HG02623 (cell line): ENCODE data around the gene UPP1.

ENCODE experiments used
- ATAC-seq: cut with Tn5 transposase; IDR thresholded peaks from one replicate; pipeline ENCODE4 v1.9.1; 2021; ENCODE audit warnings: moderate library complexity; ENCODE audit not compliant: unreplicated experiment

The UPP1 gene

DNA sequence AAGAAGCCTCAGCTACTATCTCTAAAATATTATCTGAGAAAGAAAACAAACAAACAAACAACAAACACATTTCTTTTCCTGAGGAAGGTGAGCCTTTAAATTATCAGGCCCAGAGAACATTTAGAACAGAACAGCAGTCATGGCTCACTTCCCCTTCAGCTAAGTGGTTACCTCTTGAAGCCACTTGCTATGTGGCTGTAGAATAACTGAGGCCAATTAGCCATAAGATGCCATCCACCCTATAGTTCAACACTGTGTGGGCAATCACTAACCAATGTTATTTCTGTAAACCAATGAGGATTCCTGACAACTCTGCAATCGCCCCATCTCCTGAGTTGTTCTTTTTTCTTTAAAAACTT, 3.7 kb upstream of the UPP1 start:
- ATAC-seq, result no peak

DNA sequence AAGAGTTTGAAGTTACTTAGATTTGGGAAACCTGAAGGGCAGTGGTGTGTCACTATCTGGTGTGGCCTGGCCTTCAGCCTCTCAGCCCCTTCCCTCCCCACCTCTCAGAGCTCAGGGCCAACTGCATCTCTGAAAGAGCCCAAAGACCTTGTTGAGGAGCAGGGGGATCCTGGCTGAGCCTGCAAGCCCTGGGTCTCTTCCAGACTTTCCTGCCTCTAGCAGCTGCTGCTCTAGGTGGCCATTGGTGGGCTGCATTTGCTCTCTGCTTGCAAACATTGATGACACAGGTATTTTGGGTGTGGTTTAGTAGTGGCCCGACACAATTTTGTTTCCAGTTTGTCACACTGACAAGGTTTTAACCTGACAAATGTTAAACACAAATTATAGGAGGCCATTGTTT, 3.1 kb upstream of the UPP1 start:
- ATAC-seq, result no peak

DNA sequence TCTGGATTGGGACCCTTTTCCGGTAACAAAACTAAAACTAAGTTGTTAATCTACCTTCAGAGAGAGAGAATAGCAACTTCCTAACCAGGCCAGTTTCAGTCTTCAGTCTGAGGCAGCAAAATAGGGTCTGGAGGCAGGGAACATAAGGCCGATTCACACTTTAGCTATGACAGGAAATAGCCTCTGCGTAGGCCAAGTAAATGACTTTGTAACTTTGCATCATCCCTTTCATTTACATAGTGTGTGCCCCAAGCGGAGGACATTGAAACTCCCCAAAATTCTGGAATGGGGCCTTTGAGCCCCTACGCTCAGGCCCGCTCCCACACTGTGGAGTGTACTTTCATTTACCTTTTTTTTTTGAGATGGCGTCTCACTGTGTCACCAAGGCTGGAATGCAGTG, 1.7 kb upstream of the UPP1 start:
- ATAC-seq, result peak; percentile 14

DNA sequence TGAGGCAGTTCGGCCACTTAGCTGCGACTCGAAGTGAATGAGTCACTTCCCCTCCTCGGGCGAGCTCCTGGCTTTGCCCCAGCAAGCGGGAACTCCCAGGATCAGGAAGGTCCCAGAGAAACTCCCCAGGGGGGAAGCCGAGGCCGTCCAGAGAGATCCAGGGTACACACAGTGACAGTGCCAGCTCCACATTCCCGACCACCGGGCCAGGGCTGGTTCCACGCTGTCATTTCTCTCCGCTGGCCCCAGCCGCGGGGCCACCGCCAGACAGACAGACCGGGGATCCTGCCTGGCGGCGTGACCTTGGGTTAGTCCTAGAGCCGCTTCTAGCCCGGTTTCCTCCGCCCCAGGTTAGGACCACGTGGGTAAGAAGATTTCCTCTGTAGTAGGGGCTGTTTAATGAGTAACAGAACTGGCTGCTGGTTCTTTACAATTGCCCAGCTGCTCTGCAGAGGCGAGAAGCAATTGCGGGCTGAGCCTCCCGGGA, 463 bp upstream of the UPP1 start:
- peak; percentile 48 for ATAC-seq

DNA sequence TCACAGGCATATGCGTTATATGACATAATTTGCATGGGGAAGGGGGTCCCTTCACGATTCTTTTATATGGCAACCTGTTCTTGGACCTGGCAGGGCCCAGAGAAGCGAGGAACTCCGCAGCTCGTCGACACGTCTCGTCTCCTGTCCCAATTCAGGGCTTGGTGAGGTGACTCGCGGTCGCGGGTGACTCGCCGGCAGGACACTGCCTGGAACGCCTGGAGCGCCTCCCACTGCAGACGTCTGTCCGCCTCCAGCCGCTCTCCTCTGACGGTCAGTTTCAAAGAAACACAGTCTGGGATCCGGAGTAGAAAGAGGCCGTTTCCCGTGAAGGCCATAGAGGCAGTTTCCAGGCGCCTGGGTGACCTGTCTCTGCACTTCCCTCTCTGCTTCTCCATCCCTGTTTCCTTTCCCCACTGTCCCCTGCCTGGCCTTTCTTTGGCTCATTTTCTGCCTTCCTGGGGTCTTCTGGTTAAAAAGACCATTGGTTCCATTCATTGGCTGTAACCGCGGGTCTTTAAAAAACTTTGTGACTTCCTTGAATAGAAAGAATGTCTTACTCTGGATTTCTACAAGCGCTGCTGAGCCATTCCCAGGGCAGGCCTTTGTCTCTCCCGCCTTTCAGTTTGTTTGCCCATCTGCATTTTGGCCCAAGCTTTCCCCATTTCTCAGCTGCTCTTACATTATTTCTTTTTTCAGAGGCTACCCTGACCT, 1.2 kb downstream of the UPP1 start:
- no peak for ATAC-seq

DNA sequence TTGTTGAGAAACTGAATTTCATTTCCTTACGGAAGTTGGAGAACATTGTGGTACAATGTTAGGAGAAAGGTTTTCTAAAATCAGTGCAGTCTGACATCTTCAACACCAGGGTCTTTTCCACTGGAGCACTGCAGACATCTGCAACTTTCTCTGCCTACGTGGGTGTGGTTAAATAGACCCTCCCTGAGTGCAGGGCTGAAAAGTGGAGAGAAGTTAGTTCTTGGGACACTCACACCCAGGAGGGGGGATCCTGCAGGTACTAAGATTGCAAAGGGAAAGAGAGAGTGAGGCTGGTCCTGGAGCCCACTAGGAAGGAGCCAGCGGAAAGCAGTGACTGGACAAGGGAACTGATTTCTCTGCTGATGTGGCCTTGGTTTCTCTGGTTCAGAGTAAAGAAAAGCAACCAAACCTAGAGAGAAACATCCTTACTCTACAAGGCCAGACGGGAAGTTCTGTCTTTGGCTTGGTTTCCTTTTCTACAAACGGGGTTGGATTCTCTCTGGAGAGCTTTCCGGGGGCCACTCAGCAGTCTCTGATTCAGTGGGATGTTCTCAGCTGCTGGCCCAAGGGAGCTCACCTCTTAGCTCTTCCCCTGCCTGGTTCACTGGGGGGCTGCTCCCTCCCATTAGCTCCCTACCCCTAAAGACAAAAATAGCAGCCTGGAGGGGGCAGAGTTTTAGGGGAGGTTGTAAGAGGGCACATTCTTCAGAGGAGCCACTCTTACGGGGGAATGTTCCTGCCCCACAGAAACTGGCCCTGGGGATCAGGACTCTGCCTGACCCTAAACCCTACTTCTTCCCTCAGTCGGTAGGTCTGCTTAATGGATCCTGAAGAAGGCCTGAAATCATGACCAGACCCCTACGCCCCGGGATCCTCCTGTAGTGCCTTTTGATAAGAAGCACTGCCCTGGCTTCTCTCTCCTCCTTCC, 2.7 kb downstream of the UPP1 start:
- no peak for ATAC-seq

DNA sequence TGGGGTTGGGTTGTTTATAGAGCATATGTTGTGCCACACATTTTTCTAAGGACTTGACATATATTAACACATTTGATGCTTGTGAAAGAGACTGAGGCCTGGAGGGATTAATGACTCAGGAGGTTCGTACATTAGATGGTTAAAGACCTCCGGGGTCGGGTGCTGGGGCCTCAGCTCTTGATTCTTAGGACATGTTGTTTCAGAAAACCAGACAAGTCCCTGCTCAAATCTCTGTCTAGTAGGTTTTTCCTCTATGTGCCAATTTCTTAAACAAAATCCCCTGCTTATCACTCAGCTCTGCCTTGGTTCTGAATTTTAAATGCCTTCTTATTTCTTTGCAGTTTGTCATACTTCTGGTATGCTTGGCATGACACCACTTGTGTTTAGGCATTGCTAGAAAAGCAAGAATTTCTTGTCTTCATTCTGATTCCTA, 5.8 kb downstream of the UPP1 start:
- ATAC-seq, result no peak

DNA sequence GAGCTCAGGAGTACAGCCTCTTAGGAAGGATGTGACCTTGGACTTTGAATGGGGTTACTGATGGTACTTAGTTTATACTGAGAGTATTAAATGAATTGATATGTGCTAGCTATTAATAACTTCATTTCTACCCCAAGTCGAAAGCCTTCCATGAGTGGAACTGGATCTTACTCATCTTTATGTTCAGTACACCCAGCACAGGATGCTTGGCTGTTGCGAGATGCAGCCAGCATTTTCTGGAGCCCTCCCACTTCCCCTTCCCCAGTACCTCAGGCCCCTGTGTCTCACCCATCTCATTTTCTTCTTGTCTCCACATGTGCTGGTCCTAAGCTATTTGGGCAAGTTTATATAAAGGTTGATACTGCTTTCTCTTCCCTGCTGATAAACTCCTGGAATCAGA, 7.2 kb downstream of the UPP1 start:
- ATAC-seq, result no peak

DNA sequence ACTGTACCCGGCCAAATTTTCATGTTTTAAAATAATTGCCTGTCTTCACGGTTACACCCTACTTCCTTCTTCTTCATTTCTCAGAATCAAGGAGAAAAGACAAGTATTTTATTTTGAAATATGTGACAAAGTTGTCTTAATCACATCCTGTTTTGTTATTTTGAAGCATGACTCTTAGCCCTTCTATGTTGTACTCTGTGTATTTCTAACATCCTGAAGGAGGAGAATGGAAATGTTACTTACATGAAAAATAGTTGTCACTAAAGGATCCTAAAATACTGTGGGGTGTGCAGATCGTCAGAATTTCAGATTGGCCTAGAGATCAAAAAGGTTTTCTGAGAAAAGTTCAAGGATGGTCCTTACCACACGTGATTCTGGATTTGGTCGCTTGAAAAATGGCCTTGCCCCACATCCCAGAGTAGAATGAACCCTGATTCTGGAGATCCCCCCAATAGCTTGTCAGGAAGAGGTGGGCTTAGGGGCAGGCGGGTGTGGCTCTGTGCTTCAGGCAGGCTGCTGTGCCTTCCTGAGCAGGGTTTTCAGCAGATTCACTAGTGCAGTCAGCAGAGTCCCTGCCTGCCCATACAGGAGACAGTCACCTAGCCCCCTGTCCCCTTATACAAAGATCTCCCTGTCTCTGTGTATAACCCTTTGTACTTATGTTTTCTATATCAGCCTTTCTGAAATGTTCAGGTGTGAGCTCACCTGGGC, 8.6 kb downstream of the UPP1 start:
- no peak for ATAC-seq

DNA sequence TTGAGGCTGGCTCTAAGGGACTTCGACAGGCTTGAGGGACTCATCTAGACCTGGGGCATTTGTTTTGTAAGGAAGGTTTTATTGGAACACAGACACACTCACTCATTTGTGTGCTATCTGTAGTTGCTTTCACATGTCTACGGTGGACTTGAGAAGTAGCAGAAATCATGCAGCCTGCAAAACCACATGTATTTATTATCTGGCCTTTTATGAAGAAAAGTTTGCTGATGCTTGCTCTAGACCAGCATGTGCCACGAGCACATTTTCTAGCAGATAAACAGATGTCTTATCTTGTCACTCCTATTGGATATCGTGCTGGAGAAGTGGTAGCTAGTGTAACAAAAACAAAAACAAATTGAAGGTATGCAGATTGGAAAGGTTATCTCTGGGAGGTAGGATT, 9.8 kb downstream of the UPP1 start:
- ATAC-seq, result no peak

DNA sequence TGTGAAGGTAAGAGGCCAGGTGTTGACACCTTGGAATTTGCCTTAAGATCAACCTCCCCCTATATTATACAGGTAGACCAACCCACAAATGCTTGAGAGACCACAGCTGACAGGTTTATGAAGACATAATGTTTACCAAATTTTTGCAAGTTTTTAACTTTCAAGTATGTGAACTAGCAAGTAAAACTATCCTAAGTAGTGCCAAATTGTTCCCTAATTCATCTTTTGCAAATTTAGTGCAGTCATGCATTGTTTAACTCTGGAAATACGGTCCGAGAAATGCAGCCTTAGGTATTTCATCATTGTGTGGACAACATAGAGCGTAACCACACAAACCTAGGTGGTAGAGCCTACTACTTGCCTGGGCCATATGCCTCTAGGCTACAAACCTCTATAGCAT, 10.7 kb downstream of the UPP1 start:
- ATAC-seq, result no peak

DNA sequence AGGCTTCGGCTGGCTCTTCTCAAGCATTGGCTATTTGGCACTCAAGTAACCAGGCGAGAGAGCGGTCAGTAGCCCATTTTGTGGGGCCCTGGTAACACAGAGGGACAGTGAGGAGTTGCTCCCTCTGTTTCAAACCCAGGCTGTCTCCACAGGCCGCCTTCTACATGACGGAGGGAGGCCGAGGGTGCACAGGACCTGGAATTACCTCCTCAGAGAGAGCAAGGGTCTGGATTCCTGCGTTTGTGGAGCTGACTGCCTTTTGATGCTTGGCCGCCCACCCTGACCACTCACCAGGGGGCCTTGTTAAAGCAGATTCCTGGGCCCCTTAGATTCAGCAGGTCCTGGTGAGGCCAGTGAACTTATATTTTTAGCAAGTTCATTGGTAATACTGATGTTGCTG, 12.3 kb downstream of the UPP1 start:
- ATAC-seq, result no peak

DNA sequence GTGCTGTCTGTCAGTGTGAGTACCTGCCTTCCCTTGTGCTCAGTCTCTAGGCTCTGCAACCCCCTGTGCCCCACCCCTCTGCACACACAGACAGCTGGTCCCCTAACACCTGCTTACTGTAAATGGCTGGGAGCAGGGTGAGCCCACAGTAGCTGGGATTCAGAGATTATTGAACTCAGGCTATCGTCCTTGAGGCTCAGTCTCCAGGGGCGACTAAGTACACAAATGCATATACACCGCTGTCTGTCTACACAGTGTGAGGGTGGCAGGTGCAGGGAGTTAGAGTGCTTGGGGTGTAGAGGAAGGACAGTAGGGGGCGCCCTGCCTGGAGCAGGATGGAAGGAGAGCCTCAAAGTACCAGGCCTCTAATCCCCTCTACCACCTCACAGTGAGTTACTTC, 12.9 kb downstream of the UPP1 start:
- no peak for ATAC-seq

DNA sequence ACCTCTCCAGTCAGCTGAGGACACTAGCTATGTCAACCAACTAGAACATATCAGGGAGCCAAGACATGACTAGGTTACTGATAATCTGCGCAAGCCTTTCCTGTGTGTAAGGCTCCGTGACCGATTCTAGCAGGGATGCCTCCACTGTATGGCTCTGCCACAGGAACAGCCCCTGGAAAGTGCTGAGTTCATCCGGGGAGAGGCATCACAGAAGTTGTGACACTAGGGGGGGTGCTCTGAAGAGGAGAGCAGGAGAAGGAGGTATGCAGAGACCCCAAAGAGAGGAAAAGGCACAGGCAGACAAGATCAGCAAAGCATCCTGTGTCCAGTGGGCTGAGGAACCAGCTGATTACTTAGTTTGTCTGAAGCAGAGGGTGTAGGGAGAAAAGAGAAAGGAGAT, 13.5 kb downstream of the UPP1 start:
- ATAC-seq, result no peak

DNA sequence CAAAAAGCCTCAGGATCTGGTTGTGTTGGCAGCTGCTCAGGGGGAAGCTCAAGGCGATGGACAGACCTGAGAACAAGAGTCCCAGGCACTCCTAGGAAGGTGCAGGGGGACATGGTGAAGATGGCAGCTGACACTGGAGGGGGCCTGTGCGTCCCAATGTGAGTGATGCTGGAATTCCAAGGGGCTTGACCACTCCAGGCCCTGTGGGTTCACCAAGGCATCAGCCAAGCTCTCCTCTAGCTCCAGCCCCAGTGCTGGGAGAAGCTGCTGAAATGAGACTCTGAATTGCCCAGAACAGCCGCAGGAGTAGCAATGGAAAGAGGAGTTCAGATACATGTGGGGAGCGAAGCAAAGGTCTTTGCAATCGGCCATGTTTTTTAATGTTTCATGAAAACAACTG, 16.0 kb downstream of the UPP1 start:
- no peak for ATAC-seq

DNA sequence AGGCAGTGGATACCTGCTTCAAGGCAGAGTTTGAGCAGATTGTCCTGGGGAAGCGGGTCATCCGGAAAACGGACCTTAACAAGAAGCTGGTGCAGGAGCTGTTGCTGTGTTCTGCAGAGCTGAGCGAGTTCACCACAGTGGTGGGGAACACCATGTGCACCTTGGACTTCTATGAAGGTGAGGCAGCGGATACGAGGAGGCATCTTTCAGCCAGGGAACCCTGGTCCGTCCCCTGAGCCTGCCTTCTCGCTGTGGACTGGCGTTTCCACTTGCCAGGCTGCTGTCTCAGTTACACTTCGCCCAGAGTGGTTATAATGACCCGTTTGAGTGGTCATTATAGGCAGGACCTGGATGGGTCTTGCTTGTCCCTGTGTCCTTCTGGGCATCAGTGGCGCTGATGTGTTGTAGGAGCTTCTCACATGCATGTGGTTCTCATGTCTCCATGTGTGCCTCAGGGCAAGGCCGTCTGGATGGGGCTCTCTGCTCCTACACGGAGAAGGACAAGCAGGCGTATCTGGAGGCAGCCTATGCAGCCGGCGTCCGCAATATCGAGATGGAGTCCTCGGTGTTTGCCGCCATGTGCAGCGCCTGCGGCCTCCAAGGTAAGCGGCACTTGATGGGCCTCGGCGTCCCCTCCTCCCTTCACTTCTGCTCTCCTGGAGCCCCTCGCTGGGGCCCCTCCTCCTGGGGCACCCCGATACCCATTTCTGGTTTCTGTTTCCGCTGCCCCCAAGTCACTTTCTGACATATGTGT, 18.0 kb downstream of the UPP1 start:
- no peak for ATAC-seq

DNA sequence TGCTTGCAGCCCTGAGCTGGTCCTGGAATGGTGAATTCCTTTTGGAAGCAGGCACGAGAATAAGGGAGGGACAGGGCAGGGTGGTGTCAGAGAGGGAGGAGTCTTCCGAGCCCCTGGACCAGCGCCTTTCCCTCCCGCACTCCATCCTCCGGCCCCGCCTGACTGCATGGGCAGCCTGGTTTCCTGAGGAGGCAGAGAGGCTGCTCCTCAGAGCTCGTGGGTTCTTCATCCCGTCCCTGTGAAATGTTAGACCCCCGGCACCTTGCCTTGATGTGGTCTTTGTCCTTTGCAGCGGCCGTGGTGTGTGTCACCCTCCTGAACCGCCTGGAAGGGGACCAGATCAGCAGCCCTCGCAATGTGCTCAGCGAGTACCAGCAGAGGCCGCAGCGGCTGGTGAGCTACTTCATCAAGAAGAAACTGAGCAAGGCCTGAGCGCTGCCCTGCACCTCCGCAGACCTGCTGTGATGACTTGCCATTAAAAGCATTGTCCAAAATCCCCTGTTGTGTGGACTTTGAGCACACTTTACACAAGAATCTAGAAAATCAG, 18.9 kb downstream of the UPP1 start:
- ATAC-seq, result no peak

DNA sequence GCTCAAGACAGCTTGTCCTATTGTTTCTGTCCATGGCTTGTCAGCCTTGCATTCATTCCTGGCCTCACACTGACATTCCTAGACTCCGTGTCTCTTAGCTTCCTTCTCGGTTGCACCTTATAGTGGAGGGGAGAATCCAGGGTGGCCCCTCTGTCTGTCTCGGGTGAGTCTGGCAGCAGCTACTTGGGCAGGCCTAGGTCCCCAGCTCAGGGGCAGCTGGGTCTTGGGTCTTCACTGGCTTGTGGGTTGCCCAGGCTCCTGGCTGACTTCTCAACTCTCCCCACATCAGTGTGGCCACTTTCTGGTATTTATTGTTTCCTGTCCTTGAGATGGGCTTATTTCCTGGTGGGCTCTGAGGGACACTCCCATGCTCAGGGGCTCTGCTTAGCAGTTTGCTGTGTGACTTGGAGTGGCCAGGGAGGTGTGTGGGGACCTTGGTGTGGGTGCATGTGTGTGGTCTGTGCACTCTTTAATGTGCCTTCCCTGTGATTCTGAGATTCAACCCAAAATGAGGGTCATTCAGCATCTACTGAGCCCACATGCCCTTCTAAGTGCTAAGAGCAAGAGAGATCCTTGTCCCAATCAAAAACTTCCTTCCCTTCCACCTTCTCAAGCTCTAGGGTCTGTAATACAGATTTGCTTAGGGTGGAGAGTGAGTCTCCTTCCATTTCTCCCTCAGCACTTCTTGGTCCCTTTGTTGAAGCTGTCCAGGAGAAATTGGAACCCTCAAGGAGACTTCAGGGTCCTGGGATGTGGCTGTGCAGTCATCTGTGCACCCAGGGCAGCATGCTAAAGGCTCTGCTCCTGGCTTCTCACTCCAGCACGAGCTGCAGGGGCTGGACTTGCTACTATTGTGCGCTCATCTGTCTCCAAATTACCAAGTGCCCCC, 20.1 kb downstream of the UPP1 start:
- ATAC-seq, result no peak

DNA sequence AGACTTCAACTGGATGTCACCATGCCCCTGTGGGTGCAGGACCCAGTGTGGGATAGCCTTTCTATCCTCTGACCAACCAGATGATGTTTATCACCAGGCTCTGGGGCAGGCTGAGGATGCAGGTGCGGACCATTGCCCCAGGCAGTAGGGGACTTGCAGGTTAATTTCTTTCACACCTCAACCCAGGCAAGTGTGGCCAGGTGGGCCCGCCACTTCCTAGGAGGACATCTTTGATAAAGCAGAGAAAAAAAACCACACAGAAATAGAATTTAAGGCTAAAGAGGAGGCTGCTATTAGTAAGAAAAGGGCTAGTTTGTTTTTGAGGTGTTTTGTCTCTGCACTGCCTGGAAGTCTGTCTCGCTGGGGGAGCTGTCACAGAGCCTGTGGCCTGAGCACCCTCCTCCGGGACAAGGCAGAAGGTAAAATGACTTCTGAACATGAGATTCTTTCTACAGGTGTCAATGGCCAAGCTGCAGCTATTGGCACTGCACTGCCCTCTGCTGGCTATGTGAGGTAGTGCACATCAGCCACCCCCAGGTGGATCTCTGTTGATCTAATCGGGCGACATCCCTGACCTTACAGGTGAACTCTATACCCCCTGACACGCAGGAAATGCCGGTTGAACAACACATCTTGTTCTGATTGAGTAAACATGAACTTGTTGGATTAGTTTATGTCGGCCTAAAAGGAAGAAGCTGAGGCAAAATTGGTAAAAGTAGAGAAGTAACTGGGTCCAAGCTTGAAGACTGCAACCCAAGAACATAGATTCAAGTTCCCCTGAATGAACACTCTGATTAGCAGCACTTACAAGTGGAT, 21.0 kb downstream of the UPP1 start:
- ATAC-seq, result peak; percentile 88
